GM21390 (cell line): Measurements from ENCODE around the gene CIAO2B.
A peak's percentile ranks its signal among the peaks of the same experiment; 100 is the strongest.
"Not testable (repeated sequence)": the region's sequence is repeated elsewhere in the genome, so short reads cannot be mapped to it uniquely, and the experiment has no call there.

Experiments used
- ATAC-seq: cut with Tn5 transposase; IDR thresholded peaks from one replicate; pipeline ENCODE4 v1.9.1; 2021; ENCODE audit not compliant: unreplicated experiment

The CIAO2B gene

DNA sequence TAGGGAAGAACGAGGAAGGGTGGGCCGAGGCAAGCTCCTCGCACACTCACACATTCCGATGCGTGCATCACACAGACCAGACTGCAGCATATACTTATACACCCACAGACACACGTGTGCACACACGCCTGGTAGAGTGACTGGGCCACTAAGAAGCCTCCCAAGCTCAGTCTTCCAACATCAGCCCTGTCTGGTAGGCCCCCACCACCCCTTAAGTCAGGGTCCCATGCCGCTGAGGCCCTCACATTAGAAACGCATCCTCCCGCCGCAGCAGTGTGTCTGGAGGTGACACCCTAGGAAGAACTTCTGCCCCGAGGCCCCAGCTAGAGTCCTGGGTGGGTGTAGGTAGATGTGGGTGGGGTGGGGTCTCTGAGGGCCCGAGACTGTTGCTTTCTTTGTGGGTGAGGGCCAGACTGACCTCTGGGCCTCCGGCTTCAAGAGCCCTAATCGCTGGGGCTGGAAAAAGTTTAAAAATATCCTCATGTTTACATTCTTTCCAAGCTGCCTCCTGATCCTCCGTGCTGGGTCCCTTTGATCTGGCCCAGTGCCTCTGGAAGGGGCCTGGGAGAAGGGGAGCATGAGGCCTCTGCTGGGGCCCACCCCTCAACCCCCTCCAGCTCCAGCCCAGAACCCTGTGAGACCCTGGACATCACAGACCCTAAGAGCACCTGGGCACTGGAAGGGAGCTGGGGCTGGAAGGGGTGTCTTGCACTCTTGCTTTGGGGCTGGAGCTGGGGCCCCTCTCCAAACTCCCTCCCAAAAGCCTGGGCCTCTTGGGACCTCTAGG lies 29.2 kb downstream of the CIAO2B start:
- ATAC-seq: no peak

GRCh38 chr16:66904428-66904845 lies 29.8 kb downstream of the CIAO2B start:
- no peak for ATAC-seq

- no peak for ATAC-seq
These were observed 30.4 kb downstream of the CIAO2B start for GRCh38 chr16:66903544-66904427.

DNA sequence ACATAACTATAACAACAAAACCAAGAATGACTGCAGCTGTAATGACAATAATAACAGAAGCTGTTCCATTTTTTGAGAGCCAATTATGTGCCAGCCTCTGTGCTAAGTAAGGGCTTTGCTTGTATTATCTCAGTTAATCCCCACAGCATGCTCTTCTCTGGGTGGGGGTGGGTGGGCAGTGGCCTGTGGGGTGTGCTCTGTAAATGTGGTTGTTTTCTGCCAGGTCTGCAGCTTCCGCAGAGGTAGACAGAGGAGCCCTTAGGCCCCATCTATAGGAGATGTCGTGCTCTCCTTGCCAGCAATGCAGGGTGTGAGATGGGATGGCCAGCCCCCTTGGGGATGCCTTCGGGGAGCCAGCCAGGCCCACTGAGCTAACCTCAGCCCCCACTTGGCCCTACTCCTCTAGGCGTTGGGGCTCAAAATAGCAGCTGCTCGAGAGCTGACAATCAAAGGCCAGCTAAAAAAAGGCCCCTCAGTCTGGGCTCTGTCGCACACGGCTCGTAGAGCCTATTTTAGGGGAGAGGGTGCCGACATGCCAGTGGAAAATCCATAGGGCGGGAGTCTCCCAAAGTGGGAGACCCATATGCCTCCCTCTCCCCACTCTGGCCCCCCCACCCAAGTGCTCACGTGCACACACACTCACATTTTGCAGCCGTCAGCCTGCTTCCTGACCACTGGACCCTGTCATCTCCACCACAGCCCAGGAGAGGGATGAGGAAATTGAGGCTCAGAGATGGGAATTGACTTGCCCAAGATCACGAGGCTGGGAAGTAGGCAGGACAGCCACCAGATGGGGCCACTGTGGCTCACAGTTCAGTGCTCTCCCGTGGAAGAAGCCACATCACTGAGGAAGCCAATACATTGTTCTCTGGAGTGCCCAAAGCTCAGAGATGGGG lies 31.3 kb downstream of the CIAO2B start:
- no peak for ATAC-seq

DNA sequence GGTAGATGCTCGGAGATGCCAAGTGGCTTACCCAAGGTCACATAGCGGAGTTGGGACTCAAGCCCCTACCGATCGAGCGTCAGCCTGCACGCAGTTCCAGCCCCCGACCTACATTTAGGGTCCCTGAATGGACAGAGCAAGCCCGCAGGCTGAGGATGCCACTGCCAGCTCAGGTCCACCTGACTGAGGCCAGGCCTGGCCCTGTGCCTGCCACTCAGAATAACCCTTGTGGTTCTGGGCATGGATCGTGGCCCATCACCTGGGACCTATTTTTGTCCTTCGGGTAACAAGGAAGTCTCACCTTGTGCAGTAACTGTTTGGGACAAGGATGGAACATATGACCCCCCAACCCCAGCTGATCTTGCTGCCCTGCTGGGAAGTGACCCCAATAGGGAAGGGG lies 32.6 kb downstream of the CIAO2B start:
- ATAC-seq: no peak

GRCh38 chr16:66900721-66901441 lies 33.3 kb downstream of the CIAO2B start:
- no peak for ATAC-seq

- ATAC-seq: no peak
These were observed 34.1 kb downstream of the CIAO2B start for GRCh38 chr16:66899945-66900710.

GRCh38 chr16:66899310-66899944 lies 34.8 kb downstream of the CIAO2B start:
- no peak for ATAC-seq

DNA sequence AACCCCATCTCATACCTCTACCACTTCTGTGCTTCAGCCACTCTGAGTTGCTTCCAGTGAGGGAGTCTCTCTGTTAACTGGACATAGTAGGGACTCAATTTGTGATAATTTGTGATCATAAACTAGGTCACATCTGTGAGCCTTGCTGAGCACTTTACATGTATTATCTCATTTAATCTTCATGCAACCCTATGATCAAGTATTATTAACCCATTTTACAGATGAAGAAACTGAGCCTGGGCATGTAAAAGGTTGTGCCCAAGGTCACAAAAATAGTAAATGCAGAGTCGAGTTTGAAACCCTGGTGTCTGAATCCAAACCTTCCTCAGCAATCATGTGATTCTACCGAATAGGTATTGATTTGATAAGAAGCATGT lies 35.3 kb downstream of the CIAO2B start:
- no peak for ATAC-seq

- no peak for ATAC-seq
These were observed 36.0 kb downstream of the CIAO2B start for GRCh38 chr16:66898207-66898606.

- ATAC-seq: not testable (repeated sequence)
These were observed 37.5 kb downstream of the CIAO2B start for GRCh38 chr16:66896682-66897081.

DNA sequence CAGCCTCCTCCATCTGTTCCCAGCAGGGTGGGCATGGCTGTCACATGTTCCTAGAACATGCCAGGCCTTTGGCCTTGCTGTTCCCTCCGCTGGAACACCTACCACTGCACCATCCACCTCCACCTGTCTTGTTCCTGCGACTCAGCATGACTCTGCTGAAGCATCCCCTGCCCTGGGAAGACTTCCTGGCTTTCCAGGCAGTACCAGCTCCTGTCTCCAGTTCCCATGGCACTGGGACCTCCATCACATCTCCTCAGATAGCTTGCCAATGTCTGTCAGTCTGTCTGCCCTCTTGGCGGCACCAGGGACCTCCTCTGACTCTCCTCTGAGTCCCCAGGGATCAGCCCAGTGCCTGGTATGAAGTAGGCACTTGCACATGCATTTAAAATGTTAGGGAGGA lies 38.2 kb downstream of the CIAO2B start:
- ATAC-seq: no peak

GRCh38 chr16:66895689-66895979 lies 38.6 kb downstream of the CIAO2B start:
- ATAC-seq: no peak

GRCh38 chr16:66894948-66895688 lies 39.1 kb downstream of the CIAO2B start:
- peak; percentile 69 for ATAC-seq

- no peak for ATAC-seq
These were observed 40.1 kb downstream of the CIAO2B start for GRCh38 chr16:66894055-66894454.

- ATAC-seq: no peak
These were observed 42.4 kb downstream of the CIAO2B start for GRCh38 chr16:66891797-66892196.

DNA sequence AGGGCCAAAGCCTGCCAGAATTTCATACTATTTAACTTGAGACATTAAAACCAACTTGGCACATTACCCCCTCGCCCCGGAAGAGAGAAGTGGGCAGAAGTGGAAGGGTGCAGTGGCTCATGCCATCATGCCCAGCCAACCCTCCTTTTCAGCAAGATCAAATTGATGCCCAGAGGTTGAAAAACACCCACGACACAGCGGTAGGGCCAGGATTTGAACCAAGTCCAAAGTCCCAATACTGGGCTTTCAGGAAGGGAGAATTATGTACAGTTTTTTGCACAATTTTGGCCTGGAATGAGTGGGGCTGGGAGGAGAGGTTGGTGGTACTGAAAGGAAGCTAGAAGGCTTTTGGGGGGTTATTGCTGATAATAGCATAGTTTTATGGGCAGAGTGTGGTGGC lies 42.8 kb downstream of the CIAO2B start:
- ATAC-seq: no peak

- no peak for ATAC-seq
These were observed 43.4 kb downstream of the CIAO2B start for GRCh38 chr16:66890799-66891198.

DNA sequence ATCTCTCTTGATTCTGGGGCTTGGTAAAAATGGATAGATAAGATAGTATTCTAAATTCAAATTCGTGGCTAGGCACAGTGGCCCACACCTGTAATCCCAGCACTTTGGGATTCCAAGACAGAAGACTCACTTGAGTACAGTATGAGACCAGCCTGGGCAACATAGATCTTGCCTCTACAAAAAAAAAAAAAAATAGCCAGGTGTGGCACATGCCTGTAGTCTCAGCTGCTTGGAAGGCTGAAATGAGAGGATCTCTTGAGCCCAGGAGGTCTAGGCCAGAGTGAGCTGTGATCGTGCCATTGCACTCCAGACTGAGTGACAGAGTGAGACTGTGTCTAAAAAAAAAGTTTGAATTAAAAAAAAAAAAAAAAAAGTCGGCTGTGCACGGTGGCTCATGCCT lies 44.6 kb downstream of the CIAO2B start:
- no peak for ATAC-seq
